ENCODE results near the gene KDELR3.

The KDELR3 gene

DNA sequence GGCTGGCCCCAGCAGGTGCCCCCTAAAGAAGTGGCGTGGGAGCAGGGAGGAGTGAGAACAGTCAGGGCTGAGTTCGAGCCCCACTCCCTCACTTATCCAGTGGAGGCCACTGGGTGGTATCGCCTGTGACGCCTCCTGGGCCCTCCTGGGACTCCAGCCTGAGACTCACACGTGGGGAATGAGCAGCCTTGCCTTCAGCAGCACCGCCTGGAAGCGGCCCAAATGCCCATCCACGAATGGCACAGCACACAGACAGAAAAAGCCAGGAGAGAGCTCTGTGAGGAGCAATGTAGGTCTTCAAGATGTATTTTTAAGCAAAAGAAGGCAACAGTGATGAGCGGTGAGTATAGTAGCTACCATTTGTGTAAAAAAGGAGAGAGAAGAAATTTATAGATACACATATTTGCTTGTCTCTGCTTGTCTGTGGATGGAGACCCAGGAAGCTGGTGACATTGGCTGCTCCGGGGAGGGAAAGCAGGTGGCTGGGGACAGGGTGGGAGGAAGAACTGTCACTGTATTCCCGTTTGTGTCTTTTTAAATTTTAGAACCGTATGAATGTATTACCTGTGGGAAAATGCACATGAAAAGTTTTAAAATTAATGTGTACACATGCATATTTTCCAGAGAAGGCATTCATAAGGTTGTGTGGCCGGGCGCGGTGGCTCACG, 26.1 kb upstream of the KDELR3 start:
- Histone ChIP-seq H3K4me1 (ENCODE audit: insufficient read depth, low read length) (no peaks in the 10 kb centered on the region), H3K9me3 (ENCODE audit: insufficient read depth, low read depth, low read length) (no peaks in the 10 kb centered on the region), H3K27ac (ENCODE audit: low read length) (no peak overlapping the region), H3K27me3 (ENCODE audit: insufficient read depth, low read length) (peaks cover 5% of the 10 kb centered on the region; the same call in 1 of the 2 replicates), H3K9ac (ENCODE audit: low read depth, low read length) (no peak overlapping the region), H3K36me3 (ENCODE audit: insufficient read depth, low read depth, low read length) (no peaks in the 10 kb centered on the region), H3K4me3 (ENCODE audit: low read length) (no peak overlapping the region)

DNA sequence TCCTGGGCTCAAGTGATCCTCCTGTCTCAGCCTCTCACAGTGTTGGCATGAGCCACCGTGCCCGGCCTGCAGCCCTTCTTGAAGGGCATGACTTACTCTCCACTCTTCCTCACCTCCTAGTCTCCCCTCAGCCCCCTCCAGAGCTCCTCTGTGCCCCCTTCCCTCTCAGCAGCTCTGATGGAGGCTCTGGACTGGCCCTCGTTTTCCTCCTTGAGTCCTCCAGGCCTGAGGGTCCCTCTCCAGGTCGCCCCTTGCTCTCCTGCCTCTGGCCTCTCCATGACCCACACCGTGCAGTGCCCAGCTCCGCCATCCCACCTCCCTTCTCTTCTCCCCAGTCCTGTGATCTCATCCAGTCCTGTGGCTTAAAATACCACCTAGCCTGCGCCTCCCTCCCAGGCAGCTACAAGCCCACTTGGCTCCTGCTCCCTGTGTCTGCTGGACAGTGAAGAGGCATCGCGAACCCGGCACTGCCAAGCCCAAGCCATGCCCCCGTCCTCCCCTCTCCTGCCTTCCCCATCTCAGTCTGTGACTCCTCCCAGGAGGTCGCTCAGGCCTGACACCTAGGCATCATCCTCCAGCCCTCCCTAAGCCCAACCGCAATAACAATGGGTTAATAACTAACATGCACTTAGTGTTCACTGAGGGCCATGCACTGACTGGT, 24.8 kb upstream of the KDELR3 start:
- no peak overlapping the region for H3K4me3 ChIP-seq (ENCODE audit: low read length)
- H3K27ac ChIP-seq (ENCODE audit: low read length): no peak overlapping the region
- H3K36me3 ChIP-seq (ENCODE audit: insufficient read depth, low read depth, low read length): no peaks in the 10 kb centered on the region
- H3K9ac ChIP-seq (ENCODE audit: low read depth, low read length): no peak overlapping the region
- no peaks in the 10 kb centered on the region for H3K4me1 ChIP-seq (ENCODE audit: insufficient read depth, low read length)
- H3K27me3 ChIP-seq (ENCODE audit: insufficient read depth, low read length): peaks cover 5% of the 10 kb centered on the region; the same call in 1 of the 2 replicates
- H3K9me3 ChIP-seq (ENCODE audit: insufficient read depth, low read depth, low read length): no peaks in the 10 kb centered on the region

DNA sequence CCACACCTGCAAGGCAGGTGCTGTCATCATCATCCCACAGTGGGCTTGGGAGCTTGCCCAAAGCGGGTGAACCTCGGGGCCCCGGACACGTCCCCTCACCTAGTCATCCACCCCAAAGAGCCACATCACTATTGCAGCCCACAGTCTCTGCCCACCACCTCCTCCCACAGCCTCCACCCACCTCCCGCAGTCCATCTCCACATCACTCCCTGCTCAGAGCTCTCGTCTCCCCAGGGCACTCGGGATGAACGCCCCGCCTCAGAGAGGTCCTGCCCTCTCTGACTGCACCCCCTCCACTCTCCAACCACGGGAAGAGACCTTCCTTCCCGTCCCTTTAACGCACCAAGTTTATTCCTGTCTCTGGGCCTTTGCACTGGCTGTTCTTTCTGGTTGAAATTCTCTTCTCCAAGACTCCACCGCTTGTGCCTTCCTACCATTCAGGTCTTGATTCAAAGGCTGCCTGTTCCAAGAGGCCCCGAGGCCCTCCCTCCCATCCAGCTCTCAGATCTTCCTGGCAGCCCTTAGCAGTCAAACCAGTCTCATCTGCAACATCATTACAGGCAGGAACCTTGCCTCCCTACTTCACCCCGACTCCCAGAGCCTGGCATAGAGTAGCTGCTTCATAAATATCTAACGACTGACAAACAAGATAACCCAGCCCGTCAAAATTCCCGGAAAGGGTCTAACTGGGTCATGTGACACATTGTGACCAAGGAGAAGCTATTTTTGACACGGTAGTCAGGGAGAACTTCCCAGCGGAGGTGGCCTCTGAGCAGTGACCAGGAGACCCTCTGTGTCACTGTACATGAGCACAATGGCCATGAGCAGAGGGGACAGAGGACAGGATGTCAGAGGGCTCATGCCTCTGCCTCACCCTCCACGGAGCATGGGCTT, 24.0 kb upstream of the KDELR3 start:
- no peak overlapping the region for H3K9ac ChIP-seq (ENCODE audit: low read depth, low read length)

DNA sequence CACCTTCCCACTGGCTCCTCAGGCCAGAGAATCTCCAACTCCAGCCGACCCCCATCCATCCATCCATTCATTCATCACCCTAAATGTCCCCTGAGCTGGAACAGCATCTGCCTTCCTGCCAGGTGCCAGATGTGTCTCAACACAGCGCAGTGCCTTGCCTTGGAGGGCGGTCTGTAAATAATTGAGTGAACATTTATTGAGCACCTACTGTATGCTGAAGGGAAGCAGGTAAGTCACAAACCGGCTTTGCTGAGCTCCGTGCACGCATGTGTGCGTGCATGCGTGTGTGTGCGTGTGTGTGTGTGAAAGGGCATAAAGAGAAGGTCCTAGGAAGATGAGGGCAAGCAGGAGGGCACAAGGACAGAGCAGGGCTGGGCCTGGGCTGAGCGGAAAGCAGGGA, 23.1 kb upstream of the KDELR3 start:
- Histone ChIP-seq H3K27ac (ENCODE audit: low read length) (no peak overlapping the region), H3K9ac (ENCODE audit: low read depth, low read length) (no peak overlapping the region), H3K4me1 (ENCODE audit: insufficient read depth, low read length) (no peaks in the 10 kb centered on the region), H3K4me3 (ENCODE audit: low read length) (no peak overlapping the region), H3K9me3 (ENCODE audit: insufficient read depth, low read depth, low read length) (no peaks in the 10 kb centered on the region), H3K27me3 (ENCODE audit: insufficient read depth, low read length) (peaks cover 5% of the 10 kb centered on the region; the same call in 1 of the 2 replicates), H3K36me3 (ENCODE audit: insufficient read depth, low read depth, low read length) (no peaks in the 10 kb centered on the region)

More for the DNA sequence above, 24.0 kb upstream of the KDELR3 start:
- no peak overlapping the region for H3K4me3 ChIP-seq (ENCODE audit: low read length)
- H3K27ac ChIP-seq (ENCODE audit: low read length): no peak overlapping the region
- peaks cover 5% of the 10 kb centered on the region; the same call in 1 of the 2 replicates for H3K27me3 ChIP-seq (ENCODE audit: insufficient read depth, low read length)
- H3K9me3 ChIP-seq (ENCODE audit: insufficient read depth, low read depth, low read length): no peaks in the 10 kb centered on the region
- H3K36me3 ChIP-seq (ENCODE audit: insufficient read depth, low read depth, low read length): no peaks in the 10 kb centered on the region
- H3K4me1 ChIP-seq (ENCODE audit: insufficient read depth, low read length): no peaks in the 10 kb centered on the region

DNA sequence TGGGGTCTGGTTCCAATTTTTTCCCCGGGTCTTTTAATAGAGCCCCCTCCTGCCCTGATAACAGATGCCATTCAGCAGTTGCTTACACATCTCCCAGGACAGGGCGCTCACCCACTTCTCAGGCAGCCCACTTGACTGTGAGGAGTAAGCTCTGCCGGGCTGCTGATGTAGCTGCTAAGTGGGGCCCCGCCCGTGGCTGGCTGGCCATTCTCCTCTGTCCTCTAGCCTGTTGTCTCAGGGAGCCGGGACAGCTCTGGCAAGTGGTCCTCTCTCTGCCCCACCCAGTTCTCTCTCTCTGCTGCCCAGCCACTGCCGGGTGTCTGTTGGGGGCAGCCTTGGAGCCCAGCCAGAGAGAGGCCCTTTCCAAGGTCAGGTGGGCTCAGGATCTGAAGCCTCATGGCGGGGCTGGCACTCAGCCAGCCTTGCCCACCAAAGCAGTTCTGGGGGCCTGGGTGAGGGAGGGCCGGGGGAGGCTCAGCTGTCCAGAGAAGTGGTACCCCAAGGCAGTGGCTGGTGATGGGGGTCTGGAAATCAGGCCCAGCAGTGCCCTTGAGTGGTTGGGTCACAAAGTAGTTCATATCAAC, 21.8 kb upstream of the KDELR3 start:
- Histone ChIP-seq H3K27ac (ENCODE audit: low read length) (no peak overlapping the region), H3K36me3 (ENCODE audit: insufficient read depth, low read depth, low read length) (no peaks in the 10 kb centered on the region)

DNA sequence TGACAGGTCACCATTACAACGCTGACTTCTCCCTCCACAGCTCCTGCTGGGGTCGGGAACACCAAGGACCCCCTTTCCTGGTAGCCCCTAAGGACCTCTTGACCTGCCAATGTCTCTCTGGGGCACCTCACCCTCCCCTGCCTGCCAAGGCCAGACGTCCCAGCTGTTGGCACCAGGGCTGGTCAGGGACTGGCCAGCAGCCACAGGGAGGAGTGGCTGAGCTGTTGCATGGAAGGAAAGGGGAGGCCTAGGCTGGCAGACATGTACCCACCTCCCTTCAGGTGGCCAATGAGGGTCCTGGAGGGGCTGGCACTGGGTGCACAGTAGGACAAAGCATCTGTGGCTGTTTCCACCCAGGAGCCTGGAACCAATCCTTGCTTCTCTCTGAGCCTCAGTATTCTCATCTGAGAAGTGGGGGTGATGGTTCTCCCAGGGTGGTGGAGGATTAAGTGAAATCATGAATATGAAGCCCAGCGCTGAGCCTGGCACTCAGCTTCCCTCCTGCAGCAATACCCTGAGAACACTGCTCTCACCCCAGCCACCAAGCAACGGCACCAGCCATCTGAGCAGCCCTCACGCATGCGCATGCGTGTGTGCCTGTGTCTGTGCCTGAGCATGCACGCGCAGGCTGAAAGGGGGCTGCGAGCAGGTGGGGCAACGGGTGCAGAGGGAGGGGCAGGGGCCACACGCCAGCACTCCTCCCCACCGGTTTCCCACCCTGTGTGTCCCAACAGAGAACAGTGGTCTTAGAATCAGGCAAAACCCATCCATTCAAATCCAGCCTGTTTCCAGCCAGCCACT, 18.8 kb upstream of the KDELR3 start:
- H3K9me3 ChIP-seq (ENCODE audit: insufficient read depth, low read depth, low read length): no peaks in the 10 kb centered on the region
- H3K4me1 ChIP-seq (ENCODE audit: insufficient read depth, low read length): no peaks in the 10 kb centered on the region; the same call in 1 of the 2 replicates
- H3K4me3 ChIP-seq (ENCODE audit: low read length): no peak overlapping the region
- H3K27ac ChIP-seq (ENCODE audit: low read length): no peak overlapping the region
- peaks cover 39% of the 10 kb centered on the region for H3K27me3 ChIP-seq (ENCODE audit: insufficient read depth, low read length)
- no peaks in the 10 kb centered on the region for H3K36me3 ChIP-seq (ENCODE audit: insufficient read depth, low read depth, low read length)
- H3K9ac ChIP-seq (ENCODE audit: low read depth, low read length): no peak overlapping the region

More for the DNA sequence above, 21.8 kb upstream of the KDELR3 start:
- Histone ChIP-seq H3K27me3 (ENCODE audit: insufficient read depth, low read length) (peaks cover 17% of the 10 kb centered on the region), H3K4me3 (ENCODE audit: low read length) (no peak overlapping the region), H3K9ac (ENCODE audit: low read depth, low read length) (no peak overlapping the region), H3K9me3 (ENCODE audit: insufficient read depth, low read depth, low read length) (no peaks in the 10 kb centered on the region), H3K4me1 (ENCODE audit: insufficient read depth, low read length) (no peaks in the 10 kb centered on the region)

DNA sequence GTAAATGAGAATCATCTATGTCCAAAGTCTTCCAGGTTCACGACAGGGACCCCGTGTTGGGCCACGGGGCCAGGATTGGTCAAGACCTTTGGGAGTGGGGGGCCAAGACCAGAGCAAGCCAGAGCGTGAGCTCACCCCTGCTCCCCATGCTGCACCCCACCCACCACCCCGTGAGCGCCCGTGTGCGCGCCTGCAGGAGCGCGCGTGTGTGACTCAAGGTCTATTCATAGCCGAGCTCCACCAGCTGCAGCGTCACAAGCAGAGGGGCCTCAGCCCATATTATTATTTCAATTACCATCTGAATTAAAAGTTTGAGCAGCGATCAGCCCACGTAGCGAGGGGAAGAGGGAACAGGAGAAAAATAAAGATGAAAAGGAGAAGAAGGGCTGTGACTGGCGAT, 18.1 kb upstream of the KDELR3 start:
- Histone ChIP-seq H3K4me3 (ENCODE audit: low read length) (no peak overlapping the region), H3K9me3 (ENCODE audit: insufficient read depth, low read depth, low read length) (no peaks in the 10 kb centered on the region), H3K36me3 (ENCODE audit: insufficient read depth, low read depth, low read length) (no peaks in the 10 kb centered on the region), H3K9ac (ENCODE audit: low read depth, low read length) (no peak overlapping the region), H3K27me3 (ENCODE audit: insufficient read depth, low read length) (peaks cover 46% of the 10 kb centered on the region), H3K4me1 (ENCODE audit: insufficient read depth, low read length) (no peaks in the 10 kb centered on the region; the same call in 1 of the 2 replicates), H3K27ac (ENCODE audit: low read length) (no peak overlapping the region)

DNA sequence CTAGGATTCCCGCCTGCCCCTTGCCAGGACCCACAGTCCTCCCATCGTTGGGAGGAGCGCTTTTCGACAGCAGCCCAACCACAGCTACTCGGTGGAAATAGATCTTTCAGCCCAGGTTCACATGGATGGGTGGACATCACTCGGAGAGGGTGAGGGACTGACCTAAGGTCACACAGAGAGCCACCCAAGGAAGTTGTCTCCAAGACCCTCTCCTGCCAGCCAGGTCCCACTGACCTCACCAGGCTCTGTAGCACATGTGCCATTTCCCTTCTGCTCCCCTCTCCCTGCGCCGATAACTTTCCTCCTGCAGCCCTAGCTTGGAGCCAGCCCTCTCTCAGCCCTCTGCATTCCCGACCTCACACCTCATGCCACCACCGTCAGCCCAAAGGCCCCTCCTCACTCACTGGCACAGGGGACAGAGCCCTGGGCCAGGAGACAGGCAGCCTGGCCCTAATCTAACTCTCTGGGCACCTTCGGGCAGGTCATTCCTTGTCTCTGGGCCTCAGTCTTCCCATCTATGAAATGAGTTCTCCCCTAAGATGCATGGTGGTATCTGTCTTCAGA, 17.6 kb upstream of the KDELR3 start:
- Histone ChIP-seq H3K27me3 (ENCODE audit: insufficient read depth, low read length) (peaks cover 49% of the 10 kb centered on the region), H3K27ac (ENCODE audit: low read length) (no peak overlapping the region), H3K4me1 (ENCODE audit: insufficient read depth, low read length) (no peaks in the 10 kb centered on the region; the same call in 1 of the 2 replicates), H3K9me3 (ENCODE audit: insufficient read depth, low read depth, low read length) (no peaks in the 10 kb centered on the region), H3K9ac (ENCODE audit: low read depth, low read length) (no peak overlapping the region), H3K4me3 (ENCODE audit: low read length) (no peak overlapping the region), H3K36me3 (ENCODE audit: insufficient read depth, low read depth, low read length) (no peaks in the 10 kb centered on the region)

DNA sequence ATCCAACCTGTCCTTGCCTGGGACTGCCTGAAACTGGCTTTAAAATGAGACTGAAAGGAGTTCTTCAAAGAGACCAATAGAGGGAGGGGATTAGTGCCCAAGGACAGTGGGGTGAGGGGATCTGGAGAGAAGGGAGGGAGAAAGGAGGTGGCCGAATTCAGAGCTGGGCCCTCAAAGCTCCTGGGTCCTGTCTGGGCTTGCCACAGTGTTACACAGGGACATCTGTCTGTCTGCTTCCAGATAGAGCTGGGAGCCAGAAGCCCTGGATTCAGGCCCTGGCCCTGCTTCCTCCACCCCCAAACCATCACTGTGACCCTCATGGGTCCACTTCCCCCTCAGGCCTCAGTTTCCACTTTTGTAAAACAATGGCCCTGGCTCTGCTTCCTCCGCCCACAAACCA, 16.5 kb upstream of the KDELR3 start:
- Histone ChIP-seq H3K9ac (ENCODE audit: low read depth, low read length) (no peak overlapping the region), H3K27me3 (ENCODE audit: insufficient read depth, low read length) (peaks cover 57% of the 10 kb centered on the region), H3K27ac (ENCODE audit: low read length) (no peak overlapping the region), H3K4me1 (ENCODE audit: insufficient read depth, low read length) (no peaks in the 10 kb centered on the region; the same call in 1 of the 2 replicates), H3K36me3 (ENCODE audit: insufficient read depth, low read depth, low read length) (no peaks in the 10 kb centered on the region), H3K9me3 (ENCODE audit: insufficient read depth, low read depth, low read length) (no peaks in the 10 kb centered on the region), H3K4me3 (ENCODE audit: low read length) (no peak overlapping the region)

DNA sequence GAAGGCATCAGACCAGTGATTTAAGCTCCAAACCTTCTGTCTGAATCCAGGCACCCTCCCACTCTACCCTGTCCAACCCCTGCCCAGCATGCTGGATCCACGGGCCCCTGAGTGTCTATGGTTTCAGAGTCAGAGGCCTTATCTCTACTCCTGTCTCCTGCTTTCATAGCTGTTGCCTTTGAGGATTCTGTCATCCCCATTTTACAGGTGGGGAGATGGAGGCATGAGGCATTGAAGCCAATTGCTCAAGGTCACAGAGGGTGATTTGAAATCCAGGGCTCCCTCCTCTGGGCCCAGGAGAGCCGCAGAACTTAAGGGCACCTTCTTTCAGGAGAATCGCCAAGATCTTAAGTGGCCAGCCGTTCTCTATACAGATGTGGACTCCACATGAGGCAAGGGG, 16.0 kb upstream of the KDELR3 start:
- Histone ChIP-seq H3K4me1 (ENCODE audit: insufficient read depth, low read length) (no peaks in the 10 kb centered on the region; the same call in 1 of the 2 replicates), H3K9me3 (ENCODE audit: insufficient read depth, low read depth, low read length) (no peaks in the 10 kb centered on the region), H3K27me3 (ENCODE audit: insufficient read depth, low read length) (peaks cover 62% of the 10 kb centered on the region), H3K9ac (ENCODE audit: low read depth, low read length) (no peak overlapping the region), H3K4me3 (ENCODE audit: low read length) (no peak overlapping the region), H3K36me3 (ENCODE audit: insufficient read depth, low read depth, low read length) (no peaks in the 10 kb centered on the region), H3K27ac (ENCODE audit: low read length) (no peak overlapping the region)

All from iPS-20b (cell line).